Trophoblast cell (in vitro differentiated cells and primary cell): Measurements from ENCODE around the gene RAB13.
A peak's percentile ranks its signal among the peaks of the same experiment; 100 is the strongest.

Experiments
- DNase-seq, 2 donors: peaks; one replicate each; pipeline ENCODE4 v3.0.0-alpha.2; 2016
- H2AFZ ChIP-seq: 2 replicates; pipeline ENCODE4 v1.6.1; 2013; ENCODE audit warnings: low read length, moderate library complexity, mild to moderate bottlenecking; ENCODE audit not compliant: insufficient read depth, poor library complexity
- H2AK5ac ChIP-seq: 2 replicates; pipeline ENCODE4 v1.6.1; 2013; ENCODE audit warnings: mild to moderate bottlenecking, low read length
- H2BK120ac ChIP-seq: 2 replicates; pipeline ENCODE4 v1.6.1; 2013; ENCODE audit warnings: low read length, mild to moderate bottlenecking, moderate library complexity; ENCODE audit not compliant: insufficient read depth, poor library complexity
- H2BK12ac ChIP-seq: 2 replicates; pipeline ENCODE4 v1.6.1; 2013; ENCODE audit warnings: mild to moderate bottlenecking, low read length, moderate library complexity
- H2BK5ac ChIP-seq: 2 replicates; pipeline ENCODE4 v1.6.1; 2013; ENCODE audit warnings: low read length, low read depth, moderate library complexity, mild to moderate bottlenecking; ENCODE audit not compliant: poor library complexity
- H3K14ac ChIP-seq: 2 replicates; pipeline ENCODE4 v1.6.1; 2013; ENCODE audit warnings: mild to moderate bottlenecking, low read length
- H3K18ac ChIP-seq: 2 replicates; pipeline ENCODE4 v1.6.1; 2013; ENCODE audit warnings: mild to moderate bottlenecking, low read length
- H3K23ac ChIP-seq: 2 replicates; pipeline ENCODE4 v1.6.1; 2013; ENCODE audit warnings: low read length
- H3K27ac ChIP-seq: 2 replicates; pipeline ENCODE4 v1.5.1; 2013; ENCODE audit warnings: low read depth, mild to moderate bottlenecking, inconsistent platforms, low read length, moderate library complexity
- H3K27me3 ChIP-seq: 2 replicates; pipeline ENCODE4 v1.6.1; 2013; ENCODE audit warnings: inconsistent platforms, mild to moderate bottlenecking, low read length, moderate library complexity; ENCODE audit not compliant: insufficient read depth
- H3K36me3 ChIP-seq, 2 experiments: 1 replicate in 1 of 2; 2 replicates in 1 of 2; pipeline ENCODE4 v1.6.1; 2013; ENCODE audit warnings: low read length in 2 of 2, mild to moderate bottlenecking in 2 of 2, moderate library complexity in 1 of 2; ENCODE audit not compliant: insufficient read depth in 2 of 2, control insufficient read depth in 1 of 2
- H3K4ac ChIP-seq: 2 replicates; pipeline ENCODE4 v1.6.1; 2013; ENCODE audit warnings: low read depth, mild to moderate bottlenecking, low read length, moderate library complexity
- H3K4me1 ChIP-seq, 2 experiments: 1 replicate in 1 of 2; 2 replicates in 1 of 2; pipeline ENCODE4 v1.6.1; 2013; ENCODE audit warnings: low read length in 2 of 2, mild to moderate bottlenecking in 2 of 2, moderate library complexity in 1 of 2; ENCODE audit not compliant: insufficient read depth in 2 of 2, control insufficient read depth in 1 of 2
- H3K4me2 ChIP-seq: 2 replicates; pipeline ENCODE4 v1.6.1; 2013; ENCODE audit warnings: inconsistent platforms, mild to moderate bottlenecking, low read length, moderate library complexity
- H3K4me3 ChIP-seq: 2 replicates; pipeline ENCODE4 v1.5.1; 2013; ENCODE audit warnings: mild to moderate bottlenecking, low read depth, low read length, inconsistent platforms
- H3K79me1 ChIP-seq: one replicate; pipeline ENCODE4 v1.6.1; 2013; ENCODE audit warnings: low read length
- H3K79me2 ChIP-seq: 2 replicates; pipeline ENCODE4 v1.6.1; 2013; ENCODE audit warnings: low read length, mild to moderate bottlenecking; ENCODE audit not compliant: control insufficient read depth, insufficient read depth, poor library complexity
- H3K9ac ChIP-seq: 2 replicates; pipeline ENCODE4 v1.6.1; 2013; ENCODE audit warnings: mild to moderate bottlenecking, low read length
- H3K9me3 ChIP-seq: 2 replicates; pipeline ENCODE4 v1.6.1; 2013; ENCODE audit warnings: low read depth, mild to moderate bottlenecking, control low read depth, inconsistent platforms, low read length; ENCODE audit not compliant: insufficient read depth
- H4K12ac ChIP-seq: 2 replicates; pipeline ENCODE4 v1.6.1; 2013; ENCODE audit warnings: low read depth, mild to moderate bottlenecking, low read length, moderate library complexity
- H4K8ac ChIP-seq: 2 replicates; pipeline ENCODE4 v1.6.1; 2013; ENCODE audit warnings: low read depth, mild to moderate bottlenecking, low read length, moderate library complexity
- H4K91ac ChIP-seq: one replicate; pipeline ENCODE4 v1.6.1; 2013; ENCODE audit warnings: low read depth, mild to moderate bottlenecking, low read length, moderate library complexity
- WGBS: extraction: QIAGEN DNeasy Blood & Tissue Kit; methylation state at CpG from one replicate; pipeline ENCODE4 v1.1.7; 2013; ENCODE audit warnings: missing lambda C conversion rate; ENCODE audit not compliant: insufficient read length, insufficient coverage; ENCODE audit errors: extremely low coverage; 5-methylcytosine and 5-hydroxymethylcytosine counted together

Gene RAB13

GRCh38 chr1:153968000-153968363, 18.2 kb downstream of the RAB13 start:
- Histone ChIP-seq H3K36me3 (peaks cover 0 to 5% of the 10 kb centered on the region in 2 experiments), H2BK120ac (peak overlapping the region; percentile 49), H3K79me1 (peaks cover 20% of the 10 kb centered on the region), H3K4ac (peak overlapping the region; percentile 50), H3K4me1 (peaks cover 6 to 10% of the 10 kb centered on the region in 2 experiments), H3K9ac (no peak overlapping the region), H3K4me3 (peak overlapping the region; percentile 25), H3K79me2 (peaks cover 6% of the 10 kb centered on the region), H2BK5ac (no peak overlapping the region), H3K27ac (peak overlapping the region; percentile 47), H4K12ac (peak overlapping the region; percentile 82), H3K18ac (peak overlapping the region; percentile 5), H2BK12ac (no peak overlapping the region), H3K27me3 (no peaks in the 10 kb centered on the region), H4K8ac (peak overlapping the region; percentile 75), H2AK5ac (peak overlapping the region; percentile 67), H3K9me3 (no peaks in the 10 kb centered on the region), H3K4me2 (peak overlapping the region; percentile 86), H3K23ac (no peak overlapping the region), H3K14ac (peak overlapping the region; percentile 51), H4K91ac (peak overlapping the region; percentile 69), H2AFZ (peak overlapping the region; percentile 11)
- no CpG with 5 or more reads among the region's 8 CpGs for WGBS
- DNase-seq: no peak

- H3K27me3 ChIP-seq: no peaks in the 10 kb centered on the region
- H3K4me3 ChIP-seq: peak within 1 kb of the TSS; percentile 74
- peaks cover 6 to 10% of the 10 kb centered on the region in 2 experiments for H3K4me1 ChIP-seq
- H3K4ac ChIP-seq: peak within 1 kb of the TSS; percentile 50
- peak within 1 kb of the TSS; percentile 49 for H2BK120ac ChIP-seq
- peaks cover 12% of the 10 kb centered on the region for H3K79me2 ChIP-seq
- H4K8ac ChIP-seq: peak within 1 kb of the TSS; percentile 89
- peak within 1 kb of the TSS; percentile 73 for H4K91ac ChIP-seq
- H4K12ac ChIP-seq: peak within 1 kb of the TSS; percentile 82
- H3K18ac ChIP-seq: peak within 1 kb of the TSS; percentile 97
- peak within 1 kb of the TSS; percentile 86 for H3K4me2 ChIP-seq
- H3K9me3 ChIP-seq: no peaks in the 10 kb centered on the region
- peak within 1 kb of the TSS; percentile 91 for H3K14ac ChIP-seq
- H3K79me1 ChIP-seq: peaks cover 26% of the 10 kb centered on the region
- H2BK12ac ChIP-seq: no peak within 1 kb of the TSS
- peak; percentile 95 to 96 for DNase-seq
- H3K9ac ChIP-seq: peak within 1 kb of the TSS; percentile 85
- no CpG with 5 or more reads among the region's 60 CpGs for WGBS
- H2AK5ac ChIP-seq: peak within 1 kb of the TSS; percentile 67
- peak within 1 kb of the TSS; percentile 56 for H2AFZ ChIP-seq
- peaks cover 0 to 3% of the 10 kb centered on the region in 2 experiments for H3K36me3 ChIP-seq
- no peak within 1 kb of the TSS for H3K23ac ChIP-seq
- peak within 1 kb of the TSS; percentile 82 for H3K27ac ChIP-seq
- H2BK5ac ChIP-seq: peak within 1 kb of the TSS; percentile 65
Observed at GRCh38 chr1:153967107-153967999, 18.8 kb downstream of the RAB13 start, which contains the start of gene CREB3L4. Gene CREB3L4 (plus strand): TSS chr1:153967902. CDS start chr1:153968526, 624 bp downstream.

DNA sequence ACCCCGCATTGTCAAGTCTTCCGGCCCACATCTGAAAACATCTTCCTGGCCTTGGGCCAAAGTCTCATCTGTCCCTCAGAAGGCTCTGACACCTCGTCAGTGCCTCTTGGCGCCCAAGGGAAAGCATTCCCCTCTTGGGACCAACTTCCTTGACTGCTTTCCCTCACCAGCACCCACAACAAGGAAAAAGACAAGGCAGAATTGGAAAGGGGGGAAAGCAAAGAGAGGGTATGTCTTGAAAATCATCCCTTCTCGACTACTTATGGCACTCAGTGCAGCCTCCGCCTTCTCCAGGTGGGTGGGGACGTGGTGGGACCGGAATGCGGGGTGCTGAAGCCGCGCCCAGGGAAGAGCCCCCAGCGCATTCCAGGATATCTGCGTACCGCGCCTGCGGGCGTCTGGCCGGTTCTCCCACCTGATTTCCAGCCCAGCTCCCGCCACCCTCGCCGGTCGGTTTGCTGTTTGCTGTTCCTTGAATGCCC, 22.2 kb downstream of the RAB13 start:
- Histone ChIP-seq H3K4ac (peak overlapping the region; percentile 77), H3K79me1 (peaks cover 30% of the 10 kb centered on the region), H3K36me3 (peaks cover 13 to 22% of the 10 kb centered on the region in 2 experiments), H3K79me2 (peaks cover 16% of the 10 kb centered on the region), H2BK120ac (peak overlapping the region; percentile 96), H3K4me3 (peak overlapping the region; percentile 51), H3K9ac (peak overlapping the region; percentile 64), H4K91ac (peak overlapping the region; percentile 97), H3K4me2 (peak overlapping the region; percentile 70), H3K27me3 (no peaks in the 10 kb centered on the region), H3K23ac (no peak overlapping the region), H3K4me1 (peaks cover 14 to 17% of the 10 kb centered on the region in 2 experiments), H3K18ac (peak overlapping the region; percentile 31), H2AFZ (peak overlapping the region; percentile 23), H2BK5ac (peak overlapping the region; percentile 90), H2AK5ac (peak overlapping the region; percentile 31), H3K14ac (peak overlapping the region; percentile 74), H2BK12ac (no peak overlapping the region), H4K8ac (peak overlapping the region; percentile 88), H4K12ac (peak overlapping the region; percentile 49), H3K27ac (peak overlapping the region; percentile 95), H3K9me3 (no peaks in the 10 kb centered on the region)
- no CpG with 5 or more reads among the region's 22 CpGs for WGBS
- peak; percentile 99 for DNase-seq

- peak within 1 kb of the TSS; percentile 49 for H4K12ac ChIP-seq
- peak; percentile 97 to 99 for DNase-seq
- peak within 1 kb of the TSS; percentile 95 for H3K27ac ChIP-seq
- no peak within 1 kb of the TSS for H2BK12ac ChIP-seq
- no peak within 1 kb of the TSS for H3K23ac ChIP-seq
- H2AK5ac ChIP-seq: peak within 1 kb of the TSS; percentile 60
- peak within 1 kb of the TSS; percentile 97 for H3K4ac ChIP-seq
- H2AFZ ChIP-seq: peak within 1 kb of the TSS; percentile 56
- peak within 1 kb of the TSS; percentile 97 for H4K91ac ChIP-seq
- peak within 1 kb of the TSS; percentile 76 for H3K4me3 ChIP-seq
- no CpG with 5 or more reads among the region's 54 CpGs for WGBS
- peak within 1 kb of the TSS; percentile 90 for H2BK5ac ChIP-seq
- peak within 1 kb of the TSS; percentile 95 for H3K14ac ChIP-seq
- peaks cover 18% of the 10 kb centered on the region for H3K79me2 ChIP-seq
- no peaks in the 10 kb centered on the region for H3K9me3 ChIP-seq
- peaks cover 11 to 14% of the 10 kb centered on the region in 2 experiments for H3K4me1 ChIP-seq
- H4K8ac ChIP-seq: peak within 1 kb of the TSS; percentile 88
- H3K4me2 ChIP-seq: peak within 1 kb of the TSS; percentile 86
- peak within 1 kb of the TSS; percentile 94 for H3K18ac ChIP-seq
- H3K27me3 ChIP-seq: no peaks in the 10 kb centered on the region
- H3K79me1 ChIP-seq: peaks cover 31% of the 10 kb centered on the region
- peak within 1 kb of the TSS; percentile 96 for H2BK120ac ChIP-seq
- peaks cover 13 to 22% of the 10 kb centered on the region in 2 experiments for H3K36me3 ChIP-seq
- H3K9ac ChIP-seq: peak within 1 kb of the TSS; percentile 64
Observed at GRCh38 chr1:153963030-153963849, 22.9 kb downstream of the RAB13 start, which contains the start of gene SLC39A1. Gene SLC39A1 (minus strand): TSS chr1:153963537. CDS start chr1:153962715, 822 bp downstream.
